ENCODE measurements around the gene GNE. TPM values are rescaled to one million over a fixed set of nuclear protein-coding genes. Genes with fewer than 3 reads are reported as not detected.
A peak's percentile ranks its signal among the peaks of the same experiment; 100 is the strongest.

The GNE gene
- total and polyA plus RNA-seq, 4 donors, result 5.1 to 18.4 (median 13.7) TPM

DNA sequence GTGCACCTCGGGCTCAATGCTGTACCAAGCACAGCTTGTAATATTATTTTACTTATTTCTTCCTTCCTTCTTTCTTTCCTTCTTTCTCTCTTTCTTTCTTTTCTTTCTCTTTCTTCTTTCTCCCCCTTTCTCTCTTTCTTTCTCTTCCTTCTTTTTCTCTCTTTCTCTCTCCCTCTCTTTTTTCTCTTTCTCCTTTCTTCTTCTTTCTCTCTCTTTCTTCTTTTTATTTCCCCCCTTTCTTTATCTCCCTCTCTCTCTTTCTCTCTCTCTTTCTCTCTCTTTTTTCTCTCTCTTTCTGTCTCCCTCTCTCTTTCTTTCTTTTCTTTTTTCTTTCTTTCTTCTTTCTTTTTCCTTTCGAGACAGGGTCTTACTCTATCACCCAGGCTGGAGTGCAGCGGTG is 32.7 kb upstream of the GNE start:
- TF ChIP-seq, protein P1, sequence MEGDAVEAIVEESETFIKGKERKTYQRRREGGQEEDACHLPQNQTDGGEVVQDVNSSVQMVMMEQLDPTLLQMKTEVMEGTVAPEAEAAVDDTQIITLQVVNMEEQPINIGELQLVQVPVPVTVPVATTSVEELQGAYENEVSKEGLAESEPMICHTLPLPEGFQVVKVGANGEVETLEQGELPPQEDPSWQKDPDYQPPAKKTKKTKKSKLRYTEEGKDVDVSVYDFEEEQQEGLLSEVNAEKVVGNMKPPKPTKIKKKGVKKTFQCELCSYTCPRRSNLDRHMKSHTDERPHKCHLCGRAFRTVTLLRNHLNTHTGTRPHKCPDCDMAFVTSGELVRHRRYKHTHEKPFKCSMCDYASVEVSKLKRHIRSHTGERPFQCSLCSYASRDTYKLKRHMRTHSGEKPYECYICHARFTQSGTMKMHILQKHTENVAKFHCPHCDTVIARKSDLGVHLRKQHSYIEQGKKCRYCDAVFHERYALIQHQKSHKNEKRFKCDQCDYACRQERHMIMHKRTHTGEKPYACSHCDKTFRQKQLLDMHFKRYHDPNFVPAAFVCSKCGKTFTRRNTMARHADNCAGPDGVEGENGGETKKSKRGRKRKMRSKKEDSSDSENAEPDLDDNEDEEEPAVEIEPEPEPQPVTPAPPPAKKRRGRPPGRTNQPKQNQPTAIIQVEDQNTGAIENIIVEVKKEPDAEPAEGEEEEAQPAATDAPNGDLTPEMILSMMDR (IDR thresholded peaks at IDR 0.05; ENCODE audit: control extremely low read depth, extremely low read depth), result no peak
- Histone ChIP-seq H3K27ac (ENCODE audit: low read depth in 1 of 2, low read length in 1 of 2) (no peak overlapping the region), H3K4me1 (ENCODE audit: control insufficient read depth in 5 of 5, insufficient read depth in 5 of 5, low read length in 5 of 5) (peaks cover 0 to 5% (median 0%) of the 10 kb centered on the region in 5 donors), H3K4me3 (no peak overlapping the region), H3K27me3 (ENCODE audit: control insufficient read depth in 3 of 3, insufficient read depth in 3 of 3, low read length in 2 of 3) (no peaks in the 10 kb centered on the region), H3K9ac (ENCODE audit: insufficient read depth in 1 of 2, low read length in 2 of 2) (no peak overlapping the region), H3K36me3 (ENCODE audit: control insufficient read depth in 4 of 4, insufficient read depth in 4 of 4, low read length in 4 of 4) (no peaks in the 10 kb centered on the region), H3K9me3 (ENCODE audit: control insufficient read depth in 4 of 4, insufficient read depth in 3 of 4, low read length in 3 of 4) (no peaks in the 10 kb centered on the region)
- ATAC-seq (ENCODE audit: insufficient read depth, low FRiP score), result no peak
- no peak for DNase-seq
- 86 to 92% methylated on average over 3 of the region's 3 CpGs for WGBS, 2 donors

- TF ChIP-seq, protein P1 (IDR thresholded peaks at IDR 0.05; ENCODE audit: control extremely low read depth, extremely low read depth), result no peak
- Histone ChIP-seq H3K9ac (ENCODE audit: insufficient read depth in 1 of 2, low read length in 2 of 2) (no peak overlapping the region), H3K27me3 (ENCODE audit: control insufficient read depth in 3 of 3, insufficient read depth in 3 of 3, low read length in 2 of 3) (no peaks in the 10 kb centered on the region), H3K4me3 (no peak overlapping the region), H3K36me3 (ENCODE audit: control insufficient read depth in 4 of 4, insufficient read depth in 4 of 4, low read length in 4 of 4) (no peaks in the 10 kb centered on the region), H3K4me1 (ENCODE audit: control insufficient read depth in 5 of 5, insufficient read depth in 5 of 5, low read length in 5 of 5) (peaks cover 0 to 5% (median 0%) of the 10 kb centered on the region in 5 donors), H3K9me3 (ENCODE audit: control insufficient read depth in 4 of 4, insufficient read depth in 3 of 4, low read length in 3 of 4) (no peaks in the 10 kb centered on the region), H3K27ac (ENCODE audit: low read depth in 1 of 2, low read length in 1 of 2) (no peak overlapping the region)
- no peak for ATAC-seq (ENCODE audit: insufficient read depth, low FRiP score)
- WGBS, 2 donors, result 92 to 94% methylated on average over 3 of the region's 3 CpGs
- DNase-seq, result no peak
Measured at GRCh38 chr9:36289836-36290435, 31.7 kb upstream of the GNE start.

GRCh38 chr9:36288070-36288469 is 29.8 kb upstream of the GNE start:
- H3K9me3 ChIP-seq (ENCODE audit: control insufficient read depth in 4 of 4, insufficient read depth in 3 of 4, low read length in 3 of 4), result no peaks in the 10 kb centered on the region
- 94 to 95% methylated on average over 3 of the region's 3 CpGs for WGBS, 2 donors
- H3K27me3 ChIP-seq (ENCODE audit: control insufficient read depth in 3 of 3, insufficient read depth in 3 of 3, low read length in 2 of 3), result no peaks in the 10 kb centered on the region
- H3K4me3 ChIP-seq, result no peak overlapping the region
- no peak overlapping the region for H3K27ac ChIP-seq (ENCODE audit: low read depth in 1 of 2, low read length in 1 of 2)
- DNase-seq (no peak), ATAC-seq (ENCODE audit: insufficient read depth, low FRiP score) (no peak)
- no peaks in the 10 kb centered on the region for H3K36me3 ChIP-seq (ENCODE audit: control insufficient read depth in 4 of 4, insufficient read depth in 4 of 4, low read length in 4 of 4)
- H3K4me1 ChIP-seq (ENCODE audit: control insufficient read depth in 5 of 5, insufficient read depth in 5 of 5, low read length in 5 of 5), result no peaks in the 10 kb centered on the region
- no peak overlapping the region for H3K9ac ChIP-seq (ENCODE audit: insufficient read depth in 1 of 2, low read length in 2 of 2)
- TF ChIP-seq, protein P1 (IDR thresholded peaks at IDR 0.05; ENCODE audit: control extremely low read depth, extremely low read depth), result no peak

DNA sequence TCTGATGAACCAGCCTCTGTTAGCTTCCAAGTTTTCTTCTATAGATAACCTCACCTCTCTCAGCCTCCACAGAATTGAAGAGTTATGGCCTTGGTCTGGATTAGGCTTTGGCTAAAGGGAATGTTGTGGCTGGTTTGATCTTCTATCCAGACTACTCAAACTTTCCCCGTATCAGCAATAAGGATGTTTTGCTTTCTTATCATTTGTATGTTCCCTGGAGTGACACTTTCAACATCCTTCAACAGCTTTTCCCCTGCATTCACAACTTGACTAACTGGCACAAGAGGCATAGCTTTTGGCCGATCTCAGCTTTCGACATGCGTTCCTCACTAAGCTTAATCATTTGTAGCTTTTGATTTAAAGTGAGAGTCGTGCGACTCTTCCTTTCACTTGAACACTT is 28.1 kb upstream of the GNE start:
- Histone ChIP-seq H3K36me3 (ENCODE audit: control insufficient read depth in 4 of 4, insufficient read depth in 4 of 4, low read length in 4 of 4) (no peaks in the 10 kb centered on the region), H3K9me3 (ENCODE audit: control insufficient read depth in 4 of 4, insufficient read depth in 3 of 4, low read length in 3 of 4) (no peaks in the 10 kb centered on the region), H3K27me3 (ENCODE audit: control insufficient read depth in 3 of 3, insufficient read depth in 3 of 3, low read length in 2 of 3) (no peaks in the 10 kb centered on the region), H3K4me3 (no peak overlapping the region), H3K4me1 (ENCODE audit: control insufficient read depth in 5 of 5, insufficient read depth in 5 of 5, low read length in 5 of 5) (peaks cover 0 to 3% (median 0%) of the 10 kb centered on the region in 5 donors), H3K27ac (ENCODE audit: low read depth in 1 of 2, low read length in 1 of 2) (no peak overlapping the region), H3K9ac (ENCODE audit: insufficient read depth in 1 of 2, low read length in 2 of 2) (no peak overlapping the region)
- no peak for ATAC-seq (ENCODE audit: insufficient read depth, low FRiP score)
- peak in 2 of 3 donors; percentile 15 to 34 for DNase-seq
- WGBS, 2 donors, result 48 to 66% methylated on average over 6 of the region's 6 CpGs
- TF ChIP-seq, protein P1 (IDR thresholded peaks at IDR 0.05; ENCODE audit: control extremely low read depth, extremely low read depth), result no peak
